HG02678 (cell line): Measurements from ENCODE around the gene LOXL4.

Source experiments
- ATAC-seq: cut with Tn5 transposase; IDR thresholded peaks from one replicate; pipeline ENCODE4 v1.9.1; 2021; ENCODE audit warnings: mild to moderate bottlenecking, moderate library complexity; ENCODE audit not compliant: unreplicated experiment

Gene LOXL4

DNA sequence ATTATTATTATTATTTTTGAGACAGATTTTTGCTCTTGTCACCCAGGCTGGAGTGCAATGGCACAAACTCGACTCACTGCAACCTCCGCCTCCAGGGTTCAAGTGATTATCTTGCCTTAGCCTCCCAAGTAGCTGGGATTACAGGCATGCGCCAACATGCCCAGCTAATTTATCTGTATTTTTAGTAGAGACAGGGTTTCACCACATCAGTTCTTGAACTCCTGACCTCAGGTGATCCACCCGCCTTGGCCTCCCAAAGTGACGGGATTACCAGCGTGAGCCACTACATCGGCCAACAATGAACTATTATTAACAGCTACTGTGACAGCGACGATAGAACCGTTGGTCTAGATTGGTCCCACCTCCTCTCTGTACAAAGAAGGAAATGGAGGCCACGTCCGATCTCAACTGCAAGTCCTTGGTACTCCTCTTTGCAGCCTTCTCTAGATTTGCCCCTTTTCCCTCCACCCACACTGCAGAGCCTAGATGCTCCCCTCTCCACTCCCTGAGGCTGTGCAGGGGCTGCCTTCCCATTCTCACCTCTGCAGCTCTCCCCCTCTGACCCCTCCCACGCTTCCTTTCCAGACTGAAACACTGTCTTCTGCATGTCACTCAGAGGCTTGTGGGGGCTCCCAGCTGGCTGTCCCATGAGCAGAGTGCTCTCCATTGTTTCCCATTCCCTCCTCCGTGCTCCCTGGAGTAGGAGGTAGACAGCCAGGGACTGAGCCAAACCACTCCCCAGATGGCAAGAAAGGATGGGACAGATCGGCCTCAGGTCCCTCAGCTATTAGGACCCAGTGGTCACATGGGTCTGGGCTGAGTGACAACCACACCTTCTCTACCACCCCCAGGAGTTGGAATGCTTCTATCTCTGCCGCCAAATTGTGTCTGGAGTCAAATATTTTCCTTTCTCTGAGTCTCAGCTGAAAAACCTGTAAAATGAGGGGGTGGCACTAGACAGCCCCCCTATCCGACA is 2.3 kb downstream of the LOXL4 start:
- no peak for ATAC-seq

DNA sequence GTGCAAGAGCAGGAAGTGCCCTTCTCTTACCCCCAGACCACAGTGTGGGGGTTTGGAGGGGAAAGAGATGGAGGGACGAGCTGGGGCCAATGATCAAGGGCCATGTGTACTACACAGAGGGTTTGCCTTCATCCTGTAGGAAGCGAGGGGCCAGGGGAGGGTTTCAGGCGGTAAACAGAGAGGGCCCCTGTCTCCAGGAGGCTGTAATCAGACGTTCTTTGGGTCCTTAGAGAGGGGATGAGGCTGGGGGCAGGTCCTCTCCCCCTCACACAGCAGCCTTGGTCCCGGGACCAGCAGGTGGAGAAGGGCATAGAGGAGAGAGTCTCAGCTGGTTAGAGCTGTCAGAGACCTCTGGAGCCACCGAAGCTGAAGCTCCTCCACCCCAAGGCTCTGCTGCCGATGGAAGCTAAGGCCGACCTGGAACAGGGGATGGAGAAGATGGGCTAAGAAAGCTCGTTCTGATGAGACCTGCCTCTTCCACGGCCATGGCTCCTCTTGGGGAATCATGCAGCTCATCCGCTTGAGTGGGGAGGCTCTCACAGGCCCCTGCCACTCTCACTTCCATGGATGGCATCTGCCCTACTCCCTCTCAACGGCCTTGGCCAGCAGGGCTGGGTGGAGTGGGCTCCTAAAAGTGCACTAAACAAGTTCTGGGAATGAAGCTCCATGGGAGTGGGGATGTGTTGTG is 3.5 kb downstream of the LOXL4 start:
- ATAC-seq, result no peak

DNA sequence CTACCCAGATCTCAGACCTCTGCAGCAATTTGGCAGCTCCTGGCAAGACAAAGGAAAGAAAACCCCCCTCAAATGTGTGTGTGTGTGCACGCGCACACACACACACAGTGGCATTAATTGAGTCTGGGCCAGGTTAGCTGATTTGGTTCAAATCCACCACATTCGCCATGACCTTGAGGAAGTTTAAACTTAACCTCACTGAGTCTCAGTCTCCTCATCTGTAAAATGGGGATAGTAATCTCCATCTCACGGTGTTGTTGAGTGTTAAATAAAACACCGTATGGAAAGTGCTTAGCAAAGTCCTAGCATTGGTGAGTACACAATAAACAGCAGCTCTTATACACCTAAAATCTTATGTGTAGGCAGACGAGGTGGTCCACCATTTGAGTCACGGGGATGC is 4.9 kb downstream of the LOXL4 start:
- no peak for ATAC-seq

DNA sequence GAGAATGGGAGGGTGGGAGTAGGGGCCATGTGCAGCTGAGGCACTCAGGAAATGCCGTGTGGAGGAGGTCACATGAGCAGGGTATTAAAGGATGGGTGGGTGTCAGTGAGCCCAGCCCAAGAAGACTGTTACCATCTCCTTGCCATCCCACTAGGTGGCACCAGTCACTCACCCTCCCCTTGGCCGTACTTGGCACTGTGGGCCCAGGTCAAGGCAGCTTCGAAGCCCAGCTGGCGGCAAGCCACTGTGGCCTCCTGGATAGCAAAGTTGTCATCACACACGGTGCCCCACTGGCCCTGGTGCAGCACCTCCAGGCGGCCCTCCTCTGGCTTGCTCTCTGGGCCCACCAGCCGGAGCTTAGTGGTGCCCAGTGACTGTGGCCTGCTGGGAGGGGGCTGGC is 5.4 kb downstream of the LOXL4 start:
- no peak for ATAC-seq

DNA sequence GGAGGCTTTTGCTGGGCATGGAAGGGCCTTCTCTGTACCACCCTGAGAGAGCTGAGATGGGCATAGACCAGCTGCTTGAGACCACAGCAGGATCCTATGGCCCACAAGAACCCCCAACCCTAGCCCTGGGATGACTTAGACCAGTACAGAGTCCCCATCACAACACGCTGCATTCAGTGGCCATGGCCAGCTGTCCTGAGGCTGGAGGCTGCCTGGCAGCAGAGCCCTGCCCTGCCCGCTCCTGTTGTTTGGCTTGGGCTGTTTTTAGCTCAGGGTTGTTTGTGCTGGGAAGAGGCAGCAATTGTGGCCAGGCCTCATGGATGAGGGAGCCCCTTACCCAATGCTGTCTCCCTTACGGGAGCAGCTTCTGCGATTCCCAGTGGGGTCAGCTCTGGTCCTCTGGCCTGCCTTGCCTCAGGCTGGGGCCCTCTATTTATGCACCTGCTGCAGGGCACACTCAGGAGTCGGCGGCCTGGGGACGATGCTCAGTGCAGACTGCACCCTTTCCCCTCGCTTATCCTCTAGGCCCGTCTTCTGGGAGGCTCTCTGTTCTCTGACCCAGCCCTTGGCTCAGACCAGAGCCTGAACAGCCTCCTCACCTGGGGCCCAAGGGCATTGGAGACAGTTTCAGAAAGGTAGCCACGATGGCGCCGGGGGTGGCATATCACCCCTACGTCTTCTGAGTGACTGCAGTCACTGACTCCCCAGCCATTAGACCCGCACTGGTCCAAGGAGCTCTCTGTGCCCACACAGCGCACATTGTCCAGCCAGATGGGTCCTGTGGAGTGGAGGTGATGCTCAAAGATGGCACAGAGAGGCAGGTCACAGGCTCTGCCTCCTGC is 6.3 kb downstream of the LOXL4 start:
- no peak for ATAC-seq

DNA sequence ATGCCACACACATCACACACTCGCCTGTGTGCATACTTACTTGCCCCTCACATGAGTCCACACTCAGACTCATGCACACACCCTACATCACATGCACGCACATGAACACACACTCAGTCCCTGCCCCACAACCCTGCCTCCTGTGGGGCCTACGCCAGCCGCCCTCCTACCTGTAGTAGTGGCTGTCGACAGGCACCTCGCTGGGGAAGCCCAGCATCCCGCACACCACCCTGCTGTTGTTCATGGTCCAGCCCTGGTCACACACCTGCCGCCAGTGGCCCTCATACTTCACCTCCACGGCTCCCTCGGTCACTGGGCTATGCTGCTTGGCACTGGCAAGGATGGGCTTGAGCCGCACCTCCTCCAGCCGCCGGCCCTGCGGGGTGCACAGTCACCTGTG is 7.2 kb downstream of the LOXL4 start:
- ATAC-seq, result no peak

DNA sequence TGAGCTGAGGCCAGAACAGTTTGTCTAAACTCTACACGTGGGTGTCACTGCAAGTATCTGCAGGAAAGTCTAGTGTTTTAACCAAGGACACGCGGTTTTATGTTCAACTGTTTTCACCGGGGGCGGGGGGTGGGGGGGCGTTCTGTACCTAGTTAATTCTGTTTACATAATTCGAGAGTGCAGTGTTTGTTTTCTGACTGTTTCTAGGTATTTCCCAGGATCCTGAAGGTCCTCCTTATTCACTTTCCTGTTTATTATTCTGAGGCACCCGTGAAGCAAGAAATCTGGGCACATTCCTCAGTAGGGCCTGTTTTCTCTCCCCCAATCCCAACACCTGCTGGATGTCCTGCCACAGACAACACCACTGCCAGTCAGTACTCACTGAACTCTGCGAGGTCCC is 7.6 kb downstream of the LOXL4 start:
- ATAC-seq, result no peak

DNA sequence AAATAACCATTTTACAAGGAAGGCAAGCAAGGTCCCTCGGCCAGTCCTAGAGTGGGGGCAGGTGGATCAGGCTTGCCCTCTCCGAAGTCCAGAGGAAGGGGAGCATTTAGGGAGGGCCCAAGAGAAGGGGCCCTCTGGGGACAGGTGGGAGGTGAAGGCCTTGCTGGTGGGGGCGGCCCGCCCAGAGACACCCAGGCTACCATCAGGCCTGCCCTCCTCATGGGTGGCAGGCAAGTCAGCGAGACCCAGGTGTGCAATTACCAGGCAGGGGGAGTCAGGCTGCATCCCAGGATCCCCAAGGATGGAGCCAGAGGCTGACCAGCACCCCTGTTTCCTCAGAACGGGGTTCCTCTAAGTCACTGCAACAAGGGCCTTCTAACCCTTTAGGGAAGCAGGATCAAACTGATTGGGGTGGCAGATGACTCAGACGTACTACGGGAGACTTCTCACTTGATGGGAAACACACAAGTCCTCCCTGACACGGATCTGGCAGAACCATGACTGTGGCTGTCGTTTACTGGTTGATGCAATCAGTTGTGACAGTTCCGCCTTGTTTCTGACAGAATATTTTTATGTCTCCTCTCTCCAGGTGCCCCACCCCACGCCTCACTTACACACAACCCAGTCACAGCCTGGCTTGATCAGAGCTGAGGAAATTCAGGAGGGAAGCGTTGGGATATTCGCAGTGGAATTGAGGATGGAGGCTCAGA is 8.2 kb downstream of the LOXL4 start:
- no peak for ATAC-seq

DNA sequence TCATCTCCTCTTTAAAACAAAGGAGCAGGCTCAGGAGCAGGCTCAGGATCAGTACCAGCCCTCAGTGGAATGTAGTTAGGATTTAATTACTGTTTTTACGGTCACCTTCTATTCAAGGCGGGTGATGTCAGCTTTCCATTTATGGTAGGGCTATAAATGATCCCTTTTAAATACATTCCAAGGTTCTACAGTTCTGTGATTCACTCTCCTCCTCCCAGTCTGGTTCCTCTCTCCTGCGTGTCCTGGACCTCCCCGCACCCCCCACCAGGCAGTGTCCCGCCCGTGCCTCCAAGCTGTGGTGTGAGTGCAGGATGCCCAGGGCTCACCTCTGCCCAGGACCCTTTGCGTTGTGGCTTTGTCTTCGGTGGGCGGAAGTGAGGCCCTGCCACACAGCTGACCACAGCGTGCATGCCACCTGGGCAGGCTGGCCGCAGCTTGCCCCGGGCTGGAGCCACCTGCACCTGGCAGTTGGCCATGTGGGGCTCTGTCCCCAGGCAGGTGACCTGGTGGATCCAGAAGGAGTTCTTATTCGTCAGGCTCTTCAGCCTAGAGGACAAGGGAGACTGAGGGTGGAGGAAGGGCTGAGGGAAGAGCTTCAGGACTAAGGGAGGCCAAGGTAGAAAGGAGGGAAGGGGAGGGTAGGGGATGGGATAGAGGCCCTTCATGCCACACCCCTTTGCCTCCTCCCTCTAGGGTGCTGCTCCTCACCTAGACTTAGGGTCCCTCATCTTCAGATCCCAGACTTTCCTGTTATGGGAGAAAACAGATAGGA is 9.1 kb downstream of the LOXL4 start:
- no peak for ATAC-seq

DNA sequence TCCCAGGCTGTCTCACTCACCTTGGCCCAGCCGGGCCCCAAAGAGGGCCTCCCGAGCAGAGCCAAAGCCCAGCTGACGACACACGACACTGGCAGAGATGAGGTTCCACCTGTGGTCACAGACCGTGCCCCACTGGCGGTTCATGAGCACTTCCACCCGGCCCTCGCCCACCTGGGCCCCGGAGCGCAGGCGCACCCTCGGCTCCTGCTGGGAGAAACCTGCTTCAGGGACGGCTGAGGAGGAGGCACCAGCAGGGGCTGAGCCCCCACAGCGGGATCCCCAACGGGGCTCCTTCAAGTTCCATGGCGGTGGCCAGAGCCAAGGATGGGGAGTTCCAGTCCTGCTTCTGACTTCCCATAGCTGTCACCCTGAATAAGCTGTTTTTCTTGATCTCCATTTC is 10.0 kb downstream of the LOXL4 start:
- no peak for ATAC-seq

DNA sequence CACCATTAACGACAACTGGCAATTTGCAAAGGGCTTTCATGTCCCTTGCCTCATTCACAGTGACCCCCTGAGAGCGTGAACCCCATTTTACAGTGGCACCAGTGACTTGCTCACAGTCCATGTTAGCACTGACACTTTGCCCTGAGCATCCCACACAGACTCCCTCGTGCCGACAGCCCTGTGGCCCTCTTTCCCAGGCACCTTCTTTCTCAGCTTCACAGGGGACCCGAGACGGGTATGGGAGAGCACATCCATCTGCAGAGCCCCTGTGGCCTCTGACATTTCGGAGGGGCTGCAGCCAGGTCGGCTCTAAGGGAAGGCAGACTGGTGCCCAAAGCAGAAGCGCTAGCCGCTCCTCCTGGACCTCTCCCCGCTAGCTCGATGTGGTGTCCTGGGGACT is 10.8 kb downstream of the LOXL4 start:
- no peak for ATAC-seq

DNA sequence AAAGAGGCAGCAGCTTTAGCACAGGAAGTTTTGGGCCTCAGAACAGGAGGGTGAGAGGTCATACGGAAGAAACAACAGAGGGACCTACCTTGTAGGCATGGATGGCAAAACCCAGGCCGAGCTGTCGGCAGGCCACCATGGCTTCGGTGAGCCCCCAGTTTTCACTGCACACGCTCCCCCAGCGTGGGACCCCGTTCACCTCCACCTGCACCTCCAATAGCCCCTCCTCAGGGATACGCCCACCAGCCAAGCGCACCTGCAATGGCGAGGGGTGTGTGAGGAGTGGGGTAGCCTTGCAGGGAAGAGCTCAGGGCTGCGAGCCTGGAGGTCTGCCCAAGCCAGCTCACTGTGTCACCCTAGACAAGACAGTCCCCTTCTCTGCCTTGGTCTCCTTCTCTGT is 11.3 kb downstream of the LOXL4 start:
- ATAC-seq, result no peak

DNA sequence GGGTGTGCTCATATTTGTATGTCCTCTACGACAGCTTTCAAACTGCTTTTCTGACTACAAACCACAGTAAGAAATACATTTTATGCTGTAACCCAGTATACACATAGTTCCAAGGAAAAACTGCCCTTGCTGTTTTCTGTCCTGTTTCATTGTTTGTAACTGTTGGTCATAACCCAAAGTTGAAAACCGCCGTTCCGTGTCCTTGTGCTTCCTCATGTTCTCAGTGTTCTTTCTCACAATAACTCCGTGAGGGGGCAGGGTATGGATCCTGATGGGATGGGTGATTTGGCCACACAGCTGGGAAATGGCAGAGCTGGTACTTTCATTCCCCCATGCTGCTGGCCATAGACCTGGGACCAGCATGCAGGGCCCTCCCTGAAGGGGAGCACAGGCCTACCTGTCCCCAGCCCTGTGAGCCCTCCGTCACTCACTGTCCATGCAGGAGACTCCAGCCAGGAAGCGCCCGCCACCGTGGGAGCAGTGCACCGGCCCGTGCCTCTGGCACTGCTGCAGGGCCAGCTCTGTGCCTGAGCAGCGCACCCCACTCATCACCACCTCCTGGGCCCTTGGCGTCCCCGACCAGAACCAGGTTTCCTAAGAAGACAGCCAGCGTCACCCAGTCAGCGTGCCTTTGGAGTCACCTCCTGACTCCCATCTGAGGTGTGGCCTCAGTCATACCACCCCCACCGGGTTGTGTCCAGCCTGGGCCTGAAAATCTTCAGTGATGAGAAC is 12.7 kb downstream of the LOXL4 start:
- no peak for ATAC-seq

DNA sequence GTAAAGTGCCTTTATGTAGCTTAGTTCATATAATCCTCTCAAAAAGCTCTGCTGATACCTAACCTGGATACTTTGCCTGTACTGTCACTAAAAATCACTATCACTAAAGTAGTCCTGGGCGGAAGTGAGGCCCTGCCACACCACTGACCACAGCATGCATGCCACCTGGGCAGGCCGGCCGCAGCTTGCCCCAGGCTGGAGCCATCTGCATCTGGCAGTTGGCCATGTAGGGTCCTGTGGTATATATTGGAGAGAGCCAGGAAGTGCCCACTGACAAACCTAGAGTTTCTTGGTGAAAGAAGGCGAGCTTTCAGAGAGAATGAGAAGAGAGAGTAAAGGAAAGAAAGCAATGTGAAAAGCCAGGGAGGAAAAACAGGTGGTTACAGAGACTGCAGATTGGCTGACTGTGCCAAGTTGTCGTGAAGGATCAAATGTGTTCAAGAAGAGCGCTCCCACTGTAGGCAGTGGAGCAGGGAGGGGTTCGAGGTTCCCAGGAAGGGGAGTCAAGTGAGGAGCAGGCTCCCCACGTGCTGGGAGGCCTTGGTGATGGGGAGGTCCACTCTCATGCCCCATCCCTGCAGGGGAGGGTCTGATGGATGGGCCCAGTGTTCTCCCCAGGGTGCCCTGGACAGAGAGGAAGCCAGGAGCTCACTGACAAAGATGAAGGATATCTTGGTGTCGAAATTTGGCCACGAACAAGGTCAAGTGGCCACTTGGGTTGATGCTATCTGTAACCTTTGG is 13.6 kb downstream of the LOXL4 start:
- no peak for ATAC-seq

DNA sequence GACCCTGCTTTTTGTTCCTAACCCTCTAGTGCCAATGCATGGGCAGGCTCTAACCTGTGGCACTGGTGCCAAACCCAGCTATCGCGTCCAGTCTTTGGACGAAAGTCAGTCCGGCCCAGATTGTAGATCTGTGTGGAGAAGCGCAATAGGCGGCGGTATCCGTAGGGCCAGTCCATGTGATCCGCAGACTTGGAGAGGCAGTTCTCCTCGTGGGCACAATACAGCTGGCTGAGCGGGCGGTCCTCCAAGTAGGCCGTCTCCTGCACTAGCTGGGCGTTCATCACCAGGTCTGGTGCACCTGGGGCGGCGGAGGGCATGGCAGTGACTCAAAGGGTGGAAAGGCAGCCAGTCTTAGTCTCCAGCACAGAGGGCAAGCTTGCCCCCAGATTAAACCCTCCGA is 14.5 kb downstream of the LOXL4 start:
- ATAC-seq, result no peak

DNA sequence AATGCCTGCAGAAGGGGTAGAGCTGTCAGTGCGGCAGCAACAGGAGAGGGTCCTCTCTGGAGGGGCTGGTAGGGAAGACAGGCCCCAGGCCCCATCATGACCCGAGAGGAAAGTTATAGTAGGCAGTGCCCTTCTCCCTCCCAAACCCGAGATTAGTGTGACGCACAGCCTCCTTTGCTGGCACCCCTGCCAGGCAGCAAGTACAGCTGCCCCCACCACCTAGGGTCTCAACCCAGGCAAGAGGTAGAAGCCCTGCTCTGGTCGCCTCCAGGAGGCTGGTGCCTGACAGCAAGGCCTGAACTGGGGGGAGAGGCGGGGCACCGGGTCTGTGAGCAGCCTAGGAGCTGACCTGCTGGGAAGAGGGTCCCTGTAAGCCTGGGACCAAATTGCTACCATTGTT is 15.5 kb downstream of the LOXL4 start:
- ATAC-seq, result no peak

DNA sequence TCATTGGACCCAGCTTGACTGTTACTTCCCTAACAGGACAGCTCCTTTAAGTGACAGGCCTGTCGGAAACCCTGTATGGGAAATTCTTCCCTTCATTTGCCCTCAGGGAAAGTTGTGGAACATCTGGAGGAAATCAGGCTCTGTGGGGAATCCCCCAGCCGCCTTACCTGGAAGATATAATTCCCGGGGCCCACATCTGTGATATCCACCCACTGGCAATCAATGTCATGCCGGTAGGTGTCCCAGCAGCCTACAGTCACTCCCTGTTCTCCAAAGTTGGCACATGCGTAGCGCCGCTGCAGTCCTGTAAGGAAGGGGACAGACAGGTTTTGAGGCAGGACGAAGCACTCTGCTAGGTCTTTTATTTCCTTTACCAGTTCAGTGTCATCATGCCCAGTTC is 16.6 kb downstream of the LOXL4 start:
- no peak for ATAC-seq

DNA sequence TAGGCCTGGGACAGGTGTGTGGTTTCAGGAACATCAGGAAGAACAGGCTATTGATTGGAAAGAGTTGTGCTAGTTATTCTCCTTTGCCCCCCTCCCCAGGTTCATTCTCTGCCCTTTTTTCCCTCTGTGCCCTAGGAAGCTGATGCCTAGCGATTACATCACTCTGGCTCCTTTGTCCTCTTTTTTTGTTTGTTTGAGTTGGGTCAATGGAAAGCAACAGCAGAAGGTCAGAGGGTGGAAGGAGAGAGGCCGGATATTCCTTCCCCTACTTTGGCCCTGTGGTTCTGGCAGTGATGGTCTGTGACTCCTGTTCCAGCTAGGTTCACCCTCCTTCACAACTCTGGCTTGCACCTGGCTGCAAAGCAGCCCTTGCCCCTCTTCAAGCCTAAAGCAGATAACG is 18.9 kb downstream of the LOXL4 start:
- ATAC-seq, result no peak

DNA sequence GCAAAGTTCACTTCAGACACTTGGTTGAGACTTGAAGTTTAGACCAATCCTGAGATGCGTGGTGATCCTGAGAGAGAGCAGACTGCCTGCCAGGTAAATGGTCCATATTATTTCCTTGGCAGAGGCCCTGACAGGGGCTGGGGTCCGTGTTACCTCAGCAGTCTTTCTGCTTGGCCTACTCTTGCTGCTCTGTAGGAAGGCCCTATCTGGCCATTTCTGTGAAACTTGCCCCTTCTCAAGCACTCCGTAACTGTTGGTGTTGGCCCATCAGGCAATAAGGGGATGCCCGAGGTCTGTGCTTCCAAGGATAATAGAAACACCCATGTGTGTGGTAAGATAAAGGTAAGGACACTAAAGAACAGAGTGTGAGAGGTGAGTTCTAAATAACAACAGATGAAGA is 20.0 kb downstream of the LOXL4 start:
- no peak for ATAC-seq
